ENCODE results near the gene GAK.
"Not testable (repeated sequence)": the region's sequence is repeated elsewhere in the genome, so short reads cannot be mapped to it uniquely, and the experiment has no call there.

GAK gene

DNA sequence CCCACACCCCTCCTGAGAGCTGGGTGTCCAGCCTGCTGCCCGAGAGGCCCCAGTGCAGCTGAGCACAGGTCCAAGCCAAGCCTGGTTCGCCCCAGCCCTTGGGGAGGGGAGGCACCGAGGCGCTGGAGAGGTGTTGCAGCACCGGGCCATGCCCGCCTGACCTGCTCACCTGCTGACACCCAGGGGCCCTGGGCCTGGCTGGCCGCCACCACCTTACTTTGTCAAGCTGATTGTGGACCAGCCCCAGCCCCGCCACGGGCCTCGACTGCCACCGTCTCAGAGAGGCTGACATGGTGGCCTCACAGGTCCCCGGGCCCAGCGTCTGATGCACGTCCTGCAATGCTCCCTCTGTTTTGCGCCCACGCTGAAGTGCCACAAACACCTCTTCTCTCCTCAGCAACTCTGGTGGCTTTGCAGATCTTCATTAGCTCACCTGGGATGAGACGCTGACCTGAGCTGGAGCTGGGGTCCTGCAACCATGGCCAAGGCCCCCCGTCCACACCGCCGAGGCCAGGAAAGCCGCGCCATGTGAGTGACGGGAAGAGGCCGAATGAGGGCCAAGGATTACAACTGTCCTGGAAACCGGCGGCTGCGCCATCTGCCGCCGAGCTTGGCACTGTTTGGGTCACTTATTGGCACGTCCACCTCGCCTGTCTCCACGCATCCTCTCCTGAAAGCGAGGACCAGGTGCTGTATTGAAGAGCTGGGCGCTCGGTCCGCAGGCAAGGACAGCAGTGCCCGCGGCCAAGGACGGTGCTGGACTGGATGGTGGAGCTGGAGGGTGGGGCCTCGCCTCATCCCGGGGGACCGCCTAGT is 113.8 kb downstream of the GAK start:
- DNase-seq (ENCODE audit: low spot score): peak; percentile 5

- DNase-seq (ENCODE audit: low spot score): no peak
Measured at GRCh38 chr4:815464-816146, 116.5 kb downstream of the GAK start.

- DNase-seq (ENCODE audit: low spot score): no peak
Measured at GRCh38 chr4:814312-814850, 117.7 kb downstream of the GAK start.

GRCh38 chr4:813900-814299 is 118.2 kb downstream of the GAK start:
- DNase-seq (ENCODE audit: low spot score): no peak

DNA sequence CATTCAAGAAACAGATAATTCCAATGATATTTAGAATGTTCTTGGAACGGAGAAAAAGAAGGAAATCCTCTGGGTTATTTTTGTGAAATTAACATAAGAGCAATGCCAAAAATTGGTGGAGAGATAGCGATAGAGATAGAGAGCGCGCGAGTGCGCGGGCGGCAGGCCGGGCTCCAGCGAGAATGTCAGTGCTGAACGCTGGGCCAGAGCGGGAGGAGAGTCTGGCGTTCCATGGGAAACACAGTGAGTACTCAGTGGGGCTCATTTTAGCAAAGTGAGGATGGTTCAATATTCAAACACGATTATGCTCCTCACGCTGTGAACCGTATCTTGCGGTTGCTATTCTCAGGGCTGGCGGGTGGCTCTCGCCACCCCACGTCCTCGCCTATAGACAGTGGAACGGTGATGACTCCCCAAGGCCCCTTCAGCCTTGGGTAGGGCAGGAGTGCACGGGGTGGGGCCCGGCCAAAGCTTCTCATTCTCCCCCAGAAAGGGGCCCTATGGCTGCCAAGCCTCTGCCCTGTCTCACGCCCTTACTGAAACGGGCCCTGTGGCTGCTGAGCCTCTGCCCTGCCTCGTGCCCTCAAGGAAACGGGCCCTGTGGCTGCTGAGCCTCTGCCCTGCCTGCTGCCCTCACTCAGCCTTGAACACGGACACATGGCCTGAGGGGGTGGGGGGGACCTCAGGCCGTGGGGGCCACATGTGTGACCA is 123.1 kb downstream of the GAK start:
- no peak for DNase-seq (ENCODE audit: low spot score)

DNA sequence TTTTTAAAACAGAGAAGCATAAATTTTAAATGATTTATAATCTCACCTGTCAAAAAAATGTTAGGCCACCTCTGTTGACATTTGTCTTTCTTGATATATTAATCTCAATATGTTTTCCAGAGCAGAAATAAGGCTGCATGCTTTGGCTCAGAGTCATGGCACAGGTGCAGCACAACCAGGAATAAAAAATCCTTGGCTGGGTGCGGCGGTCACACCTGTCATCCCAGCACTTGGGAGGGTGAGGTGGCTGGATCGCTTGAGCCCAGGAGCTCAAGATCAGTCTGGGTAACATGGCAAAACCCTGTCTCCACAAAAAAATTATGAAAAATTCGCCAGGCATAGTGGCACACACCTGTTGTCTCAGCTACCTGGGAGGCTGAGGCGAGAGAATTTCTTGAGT is 124.3 kb downstream of the GAK start:
- no peak for DNase-seq (ENCODE audit: low spot score)

- DNase-seq (ENCODE audit: low spot score): not testable (repeated sequence)
Measured at GRCh38 chr4:806979-807378, 125.1 kb downstream of the GAK start.

- DNase-seq (ENCODE audit: low spot score): no peak
Measured at GRCh38 chr4:804804-805203, 127.3 kb downstream of the GAK start.

DNA sequence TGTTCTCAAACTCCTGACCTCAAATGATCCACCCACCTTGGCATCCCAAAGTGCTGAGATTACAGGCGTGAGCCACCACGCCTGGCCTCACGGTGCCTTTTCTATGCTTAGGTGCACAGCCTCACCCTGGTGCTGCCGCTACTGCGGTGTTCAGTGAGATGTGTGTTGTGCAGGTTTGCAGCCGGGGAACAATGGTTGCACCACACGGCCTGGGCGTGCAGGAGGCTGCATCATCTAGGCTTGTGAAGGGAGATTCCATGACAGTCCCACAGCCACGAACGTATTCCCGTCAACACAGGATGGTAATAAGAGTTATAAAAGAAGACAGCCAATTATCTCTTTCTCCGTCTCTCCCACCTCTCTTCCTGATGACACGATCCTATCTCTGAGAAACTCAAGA is 128.2 kb downstream of the GAK start:
- DNase-seq (ENCODE audit: low spot score): no peak

- DNase-seq (ENCODE audit: low spot score): peak; percentile 1
Measured at GRCh38 chr4:801436-802124, 130.5 kb downstream of the GAK start.

All from iPS-NIHi11 (cell line).